Activated CD8-positive, alpha-beta memory T cell treated with anti-CD3 and anti-CD28 coated beads, Interleukin-2, amount 50 U/mL, for 1 hour (primary cell): ENCODE data around the gene CITED4.

Experiments
- DNase-seq: peaks from one replicate; pipeline ENCODE4 v3.0.0-alpha.2; 2020; ENCODE audit errors: extremely low read depth

The CITED4 gene

GRCh38 chr1:40886318-40887011 is 24.3 kb upstream of the CITED4 start:
- no peak for DNase-seq

DNA sequence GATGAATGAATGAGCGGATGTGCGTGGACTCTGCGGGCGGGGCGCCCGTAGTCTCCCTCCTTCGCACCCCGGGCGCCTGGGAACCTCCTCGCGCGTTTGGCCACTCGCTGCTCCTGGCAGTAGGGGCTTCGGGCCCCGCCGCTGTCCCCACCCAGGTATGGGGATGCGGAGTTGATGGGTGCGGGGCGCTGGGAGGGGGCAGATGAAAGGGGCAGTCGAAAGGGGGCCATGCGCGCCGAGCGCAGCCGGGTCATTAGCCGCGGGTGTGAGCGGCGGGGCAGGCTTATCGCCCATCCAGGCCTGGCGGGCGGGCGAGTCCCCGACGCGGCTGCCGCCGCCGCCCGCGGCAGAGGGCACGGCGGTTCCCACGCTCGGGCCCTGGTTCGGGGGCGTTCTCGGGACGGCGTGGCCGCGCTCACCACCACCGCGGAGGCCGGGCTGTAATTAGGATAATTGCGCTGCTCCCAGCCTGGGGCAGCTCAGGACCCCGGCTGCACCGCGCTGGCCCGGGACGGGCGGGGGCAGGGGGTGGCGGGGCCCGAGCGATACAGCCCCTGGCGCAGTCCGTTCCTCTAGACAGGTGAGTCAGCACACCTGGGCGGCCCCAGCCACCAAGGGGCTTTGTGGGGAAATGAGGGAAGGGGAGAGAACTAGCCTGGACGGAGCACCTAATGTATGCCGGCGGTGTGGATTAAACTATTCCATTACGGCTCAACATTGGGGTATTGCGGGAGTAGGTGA is 22.1 kb upstream of the CITED4 start:
- DNase-seq = no peak

DNA sequence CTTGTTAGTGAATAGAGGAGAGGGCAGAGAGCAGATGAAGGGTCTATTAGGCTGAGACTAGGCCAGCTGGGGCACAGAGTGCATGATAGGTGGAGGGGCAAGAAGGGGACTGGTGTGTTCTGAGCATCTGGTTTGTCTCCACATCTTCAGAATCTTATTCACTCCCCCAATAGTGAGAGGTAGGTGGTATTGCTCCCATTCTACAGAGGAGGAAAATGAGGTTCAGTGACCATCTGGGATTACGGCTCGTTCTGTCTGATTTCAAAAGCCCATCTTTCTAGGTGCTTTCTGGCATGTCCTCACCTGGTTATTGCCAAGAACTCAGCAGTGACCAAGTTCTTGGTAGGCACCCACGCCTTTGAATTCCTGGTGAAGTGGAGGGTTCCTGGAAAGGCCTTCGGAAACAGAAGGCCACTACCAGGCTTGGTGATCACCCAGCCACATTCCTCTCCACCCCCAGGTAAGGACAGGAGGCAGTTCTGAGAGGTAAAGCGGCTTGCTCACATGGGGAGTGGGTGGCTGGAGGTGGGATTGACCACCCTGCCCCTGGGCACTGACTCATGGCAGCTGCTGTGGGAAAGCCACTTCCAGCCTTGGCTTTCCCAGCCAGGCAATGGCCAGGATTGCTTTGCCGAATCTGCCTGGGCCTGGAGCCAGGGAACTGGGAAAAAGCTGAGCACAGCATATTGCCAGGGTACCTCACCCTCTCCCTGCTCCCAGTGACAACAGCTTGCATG is 18.8 kb upstream of the CITED4 start:
- no peak for DNase-seq

GRCh38 chr1:40879482-40880175 is 17.5 kb upstream of the CITED4 start:
- no peak for DNase-seq

DNA sequence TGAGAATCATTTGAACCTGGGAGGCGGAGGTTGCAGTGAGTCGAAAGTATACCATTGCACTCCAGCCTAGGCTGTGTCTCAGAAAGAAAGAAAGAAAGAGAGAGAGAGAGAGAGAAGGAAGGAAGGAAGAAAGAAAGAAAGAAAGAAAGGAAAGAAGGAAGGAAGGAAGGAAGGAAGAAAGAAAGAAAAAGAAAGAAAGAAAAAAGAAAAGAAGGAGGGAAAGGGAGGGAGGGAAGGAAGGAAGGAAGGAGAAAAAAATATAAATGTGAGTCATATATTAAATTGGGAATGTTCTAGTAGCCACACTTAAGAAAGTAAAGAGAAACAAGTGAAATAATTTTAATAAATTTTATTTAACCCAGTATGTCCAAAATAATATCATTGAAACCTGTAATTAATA is 16.7 kb upstream of the CITED4 start:
- DNase-seq = no peak

DNA sequence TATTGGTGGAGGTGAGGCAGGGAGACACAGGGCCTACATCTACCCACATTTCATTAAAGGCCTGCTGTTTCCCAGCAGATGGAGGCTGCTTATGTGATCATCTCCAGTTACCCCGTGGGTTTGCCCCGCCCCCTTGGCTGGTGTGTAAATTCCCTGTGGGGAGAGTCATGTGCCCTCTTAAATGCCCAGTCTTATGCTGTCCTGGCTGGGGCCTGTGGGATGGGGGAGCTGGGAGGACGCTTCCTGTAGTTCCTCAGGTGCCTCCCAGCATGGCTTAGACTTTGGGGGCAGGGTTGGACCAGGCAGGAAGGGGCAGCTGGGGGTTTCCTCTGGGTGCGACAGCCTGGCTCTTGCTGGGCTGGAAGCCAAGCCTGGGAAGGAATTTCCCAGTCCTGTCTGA is 15.5 kb upstream of the CITED4 start:
- DNase-seq = no peak

GRCh38 chr1:40876891-40877290 is 14.7 kb upstream of the CITED4 start:
- DNase-seq = no peak

GRCh38 chr1:40876436-40876761 is 14.2 kb upstream of the CITED4 start:
- DNase-seq = no peak

GRCh38 chr1:40873863-40874472 is 11.8 kb upstream of the CITED4 start:
- no peak for DNase-seq

DNA sequence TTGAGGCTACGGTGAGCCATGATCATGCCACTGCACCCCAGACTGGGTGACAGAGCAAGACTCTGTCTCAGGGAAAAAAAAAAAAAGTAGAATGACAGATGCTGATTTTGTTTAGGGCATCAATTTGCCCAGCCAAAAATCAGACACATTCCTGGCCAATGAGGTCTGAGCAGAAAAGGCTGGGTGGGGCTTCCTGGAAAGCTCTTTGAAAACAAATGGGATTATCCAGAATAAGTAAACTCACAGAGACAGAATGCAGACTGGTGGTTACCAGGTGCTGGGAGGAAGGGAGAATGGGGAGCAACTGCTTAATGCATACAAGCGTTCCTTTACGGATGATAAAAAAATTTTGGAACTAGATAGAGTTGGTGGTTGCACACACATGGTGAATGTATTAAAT is 10.1 kb upstream of the CITED4 start:
- DNase-seq = no peak

DNA sequence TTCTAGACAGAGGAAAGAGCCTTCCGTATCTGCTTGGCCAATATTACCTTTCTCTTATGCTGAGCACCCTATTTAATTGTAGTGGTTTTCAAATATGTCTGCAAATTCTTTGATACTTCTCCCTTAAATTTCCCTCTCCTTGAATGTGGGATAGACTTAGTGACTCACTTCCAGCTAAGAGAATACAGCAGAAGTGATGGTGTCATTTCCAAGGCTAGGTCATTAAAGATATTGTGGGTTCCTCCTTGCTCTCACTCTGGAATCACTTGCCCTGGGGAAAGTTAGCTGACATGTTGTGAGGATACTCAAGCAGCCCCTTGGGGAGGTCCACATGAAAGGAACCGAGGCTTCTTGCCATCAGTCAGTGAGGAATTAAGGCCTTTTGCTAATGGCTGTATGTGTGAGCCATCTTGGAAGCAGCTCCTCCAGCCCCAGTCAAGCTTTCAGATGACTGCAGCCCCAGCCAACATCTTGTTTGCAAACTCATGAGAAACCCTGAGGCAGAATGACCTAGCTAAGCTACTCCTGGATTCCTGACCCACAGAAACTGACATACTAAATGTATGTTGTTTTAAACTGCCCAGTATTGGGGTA is 8.1 kb upstream of the CITED4 start:
- DNase-seq = no peak

DNA sequence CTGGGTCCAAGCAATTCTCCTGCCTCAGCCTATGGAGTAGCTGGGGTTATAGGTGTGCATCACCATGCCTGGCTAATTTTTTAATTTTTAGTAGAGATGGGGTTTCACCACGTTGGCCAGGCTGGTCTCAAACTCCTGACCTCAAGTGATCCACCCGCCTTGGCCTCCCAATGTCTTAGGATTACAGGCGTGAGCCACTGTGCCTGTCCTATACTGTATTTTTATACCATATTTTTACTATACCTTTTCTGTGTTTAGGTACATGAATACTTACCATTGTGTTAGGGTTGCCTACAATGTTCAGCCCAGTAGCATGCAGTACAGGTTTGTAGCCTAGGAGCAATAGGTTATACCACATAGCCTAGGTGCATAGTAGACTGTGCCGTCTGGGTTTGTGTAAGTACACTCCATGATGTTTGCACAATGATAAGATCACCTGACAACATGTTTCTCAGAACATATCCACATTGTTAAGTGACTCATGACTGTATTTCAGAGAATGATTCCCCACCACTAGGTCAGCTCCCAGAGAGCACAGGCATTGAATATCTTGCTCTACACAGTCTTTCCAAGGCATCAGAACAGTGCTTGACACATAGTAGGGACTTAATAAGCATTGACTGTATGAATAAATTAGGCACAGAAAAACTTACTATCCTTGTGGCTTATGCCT is 6.0 kb upstream of the CITED4 start:
- no peak for DNase-seq

GRCh38 chr1:40861224-40862003 is 749 bp downstream of the CITED4 start:
- DNase-seq = no peak

- no peak for DNase-seq
Observed at GRCh38 chr1:40860706-40861223, 1.4 kb downstream of the CITED4 start.

- DNase-seq = no peak
Observed at GRCh38 chr1:40858856-40859416, 3.2 kb downstream of the CITED4 start.

DNA sequence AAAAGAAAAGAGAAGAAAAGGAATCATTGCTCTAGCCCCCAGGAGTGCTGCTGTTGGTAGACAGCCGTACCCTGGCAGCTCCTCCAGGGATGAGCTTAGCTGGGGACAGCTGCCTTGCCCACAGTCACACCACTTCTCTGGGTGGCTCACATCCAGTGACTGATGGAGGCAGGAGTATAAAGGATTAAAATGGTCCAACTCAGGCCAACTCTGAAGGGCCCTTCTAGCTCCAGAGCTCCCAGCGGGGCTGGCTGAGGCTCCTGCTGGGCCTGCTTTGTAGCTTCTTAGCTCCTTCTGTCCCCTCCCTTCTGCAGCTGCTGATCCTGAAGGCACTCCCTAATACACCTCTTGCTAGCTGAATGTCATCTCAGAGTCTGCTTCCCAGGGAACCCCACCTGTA is 4.4 kb downstream of the CITED4 start:
- no peak for DNase-seq

DNA sequence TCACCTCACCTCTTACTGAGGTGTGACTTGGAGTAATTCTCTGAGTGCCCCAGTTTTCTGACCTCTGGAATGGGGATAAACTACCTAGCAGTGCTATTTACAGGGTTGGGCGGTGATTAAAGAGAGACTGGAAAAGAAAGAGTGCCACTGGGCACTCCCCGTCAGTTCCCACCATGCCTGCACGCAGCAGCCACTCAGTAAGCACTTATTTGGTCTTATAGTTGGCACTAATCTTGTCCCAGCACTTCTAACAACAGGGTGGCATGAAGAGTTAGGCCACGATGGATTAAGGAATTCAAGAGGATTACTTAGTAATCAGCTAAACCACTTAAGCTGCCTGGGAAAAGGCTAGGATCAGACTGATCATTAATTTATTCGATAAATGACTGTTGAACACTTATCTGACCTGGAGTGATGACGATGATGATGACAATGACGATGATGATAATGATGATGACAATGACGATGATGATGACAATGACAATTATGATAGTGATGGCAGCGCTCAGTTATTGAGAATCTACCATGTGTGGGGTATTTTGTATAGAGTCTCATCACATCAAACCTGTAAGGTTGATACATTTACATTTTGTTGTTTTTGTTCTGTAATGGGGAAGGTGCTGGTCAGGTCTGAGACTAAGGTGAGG is 5.4 kb downstream of the CITED4 start:
- no peak for DNase-seq

- no peak for DNase-seq
Observed at GRCh38 chr1:40856116-40856515, 6.0 kb downstream of the CITED4 start.

DNA sequence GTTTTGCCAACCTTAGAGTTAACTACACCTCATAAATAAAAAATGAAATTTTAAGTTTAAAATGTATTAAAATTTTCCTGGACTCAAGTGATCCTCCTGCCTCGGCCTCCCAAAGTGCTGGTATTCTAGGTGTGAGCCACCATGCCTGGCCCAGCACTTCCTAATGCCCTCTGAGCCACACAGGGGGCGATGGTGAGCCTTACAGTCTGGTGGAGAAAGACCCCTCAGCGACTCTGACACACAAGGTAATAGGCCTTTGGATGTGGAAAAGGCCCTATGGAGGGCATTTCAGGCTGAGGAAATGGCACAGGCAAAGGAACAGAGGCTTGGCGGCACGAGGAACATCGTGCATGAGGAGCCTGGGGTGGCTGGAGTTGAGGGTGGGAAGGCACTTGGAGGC is 6.7 kb downstream of the CITED4 start:
- DNase-seq = no peak
